ENCODE data around the gene FBLIM1. TPM values are rescaled to one million over a fixed set of nuclear protein-coding genes. Genes with fewer than 3 reads are reported as not detected.

Gene FBLIM1
- total RNA-seq, 2 donors from 2014 or later: 42.5 to 46.2 TPM

- intact Hi-C loops (cut with DNase I): no loop called here
- peak; percentile 11 for ATAC-seq
- Histone ChIP-seq H3K4me1 (peaks cover 30% of the 10 kb centered on the region), H3K4me3 (no peak overlapping the region), H3K36me3 (replicated peaks in 1 of 2; ENCODE audit: insufficient read depth in 1 of 2, low read depth in 2 of 2) (peaks cover 0 to 3% of the 10 kb centered on the region in 2 donors), H3K27ac (peak overlapping the region; percentile 77 to 90 (median 87)), H3K27me3 (no peaks in the 10 kb centered on the region), H3K9me3 (no peaks in the 10 kb centered on the region)
- peak in 3 of 4 donors; percentile 33 to 66 (median 60) for DNase-seq
- 54 to 64% methylated on average over 15 to 17 of the region's 20 CpGs for WGBS, 2 donors
- TF ChIP-seq CTCF (IDR thresholded peaks at IDR 0.05): no peak
- no peak for TF ChIP-seq POLR2A (IDR thresholded peaks at IDR 0.05)
Measured at GRCh38 chr1:15765495-15766194, 7.0 kb downstream of the FBLIM1 start.

GRCh38 chr1:15767941-15768340 is 9.3 kb downstream of the FBLIM1 start:
- ATAC-seq: no peak
- 83 to 100% methylated on average over 1 to 5 of the region's 5 CpGs for WGBS, 2 donors
- intact Hi-C loops (cut with DNase I): no loop called here
- Histone ChIP-seq H3K36me3 (replicated peaks in 1 of 2; ENCODE audit: insufficient read depth in 1 of 2, low read depth in 2 of 2) (peaks cover 0 to 9% of the 10 kb centered on the region in 2 donors), H3K27ac (no peak overlapping the region), H3K4me1 (peaks cover 26% of the 10 kb centered on the region), H3K9me3 (no peaks in the 10 kb centered on the region), H3K4me3 (no peak overlapping the region), H3K27me3 (no peaks in the 10 kb centered on the region)
- no peak for TF ChIP-seq POLR2A (IDR thresholded peaks at IDR 0.05)
- no peak for TF ChIP-seq CTCF (IDR thresholded peaks at IDR 0.05)
- no peak for DNase-seq

GRCh38 chr1:15768388-15768787 is 9.8 kb downstream of the FBLIM1 start:
- Histone ChIP-seq H3K36me3 (replicated peaks in 1 of 2; ENCODE audit: insufficient read depth in 1 of 2, low read depth in 2 of 2) (peaks cover 0 to 9% of the 10 kb centered on the region in 2 donors), H3K27ac (no peak overlapping the region), H3K4me1 (peaks cover 26% of the 10 kb centered on the region), H3K27me3 (no peaks in the 10 kb centered on the region), H3K9me3 (no peaks in the 10 kb centered on the region), H3K4me3 (no peak overlapping the region)
- intact Hi-C loops (cut with DNase I): no loop called here
- ATAC-seq: no peak
- no peak for TF ChIP-seq POLR2A (IDR thresholded peaks at IDR 0.05)
- no peak for TF ChIP-seq CTCF (IDR thresholded peaks at IDR 0.05)
- no peak for DNase-seq
- 92 to 100% methylated on average over 1 to 7 of the region's 7 CpGs for WGBS, 2 donors

- H3K27me3 ChIP-seq: no peaks in the 10 kb centered on the region
- H3K27ac ChIP-seq: no peak overlapping the region
- H3K9me3 ChIP-seq: no peaks in the 10 kb centered on the region
- no peak overlapping the region for H3K4me3 ChIP-seq
- WGBS, 2 donors: 93 to 95% methylated on average over 5 to 14 of the region's 14 CpGs
- DNase-seq: no peak
- H3K4me1 ChIP-seq: peaks cover 8% of the 10 kb centered on the region
- TF ChIP-seq CTCF (IDR thresholded peaks at IDR 0.05) (no peak), POLR2A (IDR thresholded peaks at IDR 0.05) (no peak)
- peaks cover 0 to 9% of the 10 kb centered on the region in 2 donors for H3K36me3 ChIP-seq (replicated peaks in 1 of 2; ENCODE audit: insufficient read depth in 1 of 2, low read depth in 2 of 2)
- ATAC-seq: no peak
- intact Hi-C loops (cut with DNase I): no loop called here
Measured at GRCh38 chr1:15770313-15770962, 11.8 kb downstream of the FBLIM1 start.
